Measurements from ENCODE around the gene DLEU7.

GRCh38 chr13:50805805-50806204 is 37.7 kb downstream of the DLEU7 start:
- TF ChIP-seq CTCF (IDR thresholded peaks at IDR 0.05) (no peak), POLR2A (IDR thresholded peaks at IDR 0.05) (no peak)

All from lower leg skin (tissue), 3 donors.